ENCODE results near the gene YAP1.

DNA sequence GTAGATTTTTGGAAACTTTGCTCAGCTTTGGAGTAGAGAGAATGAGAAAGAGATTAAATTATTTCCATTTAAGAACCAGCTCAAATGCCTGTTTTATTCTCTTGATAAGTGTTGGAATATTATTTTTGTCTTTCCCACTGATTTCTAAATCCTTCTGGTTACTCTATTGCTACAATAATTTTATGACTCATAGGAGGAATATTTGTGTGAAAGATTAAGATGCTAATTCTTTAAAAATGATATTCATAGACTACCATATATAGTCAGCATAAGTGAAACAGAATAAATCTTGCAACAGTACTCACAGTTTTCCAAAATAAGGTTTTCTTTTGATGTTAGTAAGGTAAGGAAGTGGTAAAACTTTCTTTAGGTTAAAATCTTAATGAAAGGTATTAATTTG, 60.9 kb downstream of the YAP1 start:
- TF ChIP-seq, protein P1, sequence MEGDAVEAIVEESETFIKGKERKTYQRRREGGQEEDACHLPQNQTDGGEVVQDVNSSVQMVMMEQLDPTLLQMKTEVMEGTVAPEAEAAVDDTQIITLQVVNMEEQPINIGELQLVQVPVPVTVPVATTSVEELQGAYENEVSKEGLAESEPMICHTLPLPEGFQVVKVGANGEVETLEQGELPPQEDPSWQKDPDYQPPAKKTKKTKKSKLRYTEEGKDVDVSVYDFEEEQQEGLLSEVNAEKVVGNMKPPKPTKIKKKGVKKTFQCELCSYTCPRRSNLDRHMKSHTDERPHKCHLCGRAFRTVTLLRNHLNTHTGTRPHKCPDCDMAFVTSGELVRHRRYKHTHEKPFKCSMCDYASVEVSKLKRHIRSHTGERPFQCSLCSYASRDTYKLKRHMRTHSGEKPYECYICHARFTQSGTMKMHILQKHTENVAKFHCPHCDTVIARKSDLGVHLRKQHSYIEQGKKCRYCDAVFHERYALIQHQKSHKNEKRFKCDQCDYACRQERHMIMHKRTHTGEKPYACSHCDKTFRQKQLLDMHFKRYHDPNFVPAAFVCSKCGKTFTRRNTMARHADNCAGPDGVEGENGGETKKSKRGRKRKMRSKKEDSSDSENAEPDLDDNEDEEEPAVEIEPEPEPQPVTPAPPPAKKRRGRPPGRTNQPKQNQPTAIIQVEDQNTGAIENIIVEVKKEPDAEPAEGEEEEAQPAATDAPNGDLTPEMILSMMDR (conservative IDR thresholded peaks at IDR 0.05 in 1 of 2, IDR thresholded peaks at IDR 0.05 in 1 of 2; ENCODE audit: low read depth in 1 of 2, low read length in 2 of 2), result no peak
- no peak for TF ChIP-seq EZH2 (IDR thresholded peaks at IDR 0.05; ENCODE audit: low read length, missing control alignments)
